Testis (tissue), 2 donors: Measurements from ENCODE around the gene DLGAP4.

Experiments used
- POLR2A ChIP-seq: fragments of 450-650 bp; IDR thresholded peaks from one replicate; pipeline ENCODE4 v1.6.1; 2017; ENCODE audit warnings: antibody characterized with exemption, mild to moderate bottlenecking, moderate library complexity
- TF ChIP-seq, protein P1 (sequence below), 3 experiments: fragments of 450-650 bp in 2 of 3; fragments of 200-600 bp in 1 of 3; sonication (generic) in 1 of 3; IDR thresholded peaks; one replicate each; pipeline ENCODE4 v1.5.1; 2016 to 2019; ENCODE audit warnings: antibody characterized with exemption in 3 of 3, mild to moderate bottlenecking in 2 of 3, moderate library complexity in 1 of 3

- TF ChIP-seq, protein P1, sequence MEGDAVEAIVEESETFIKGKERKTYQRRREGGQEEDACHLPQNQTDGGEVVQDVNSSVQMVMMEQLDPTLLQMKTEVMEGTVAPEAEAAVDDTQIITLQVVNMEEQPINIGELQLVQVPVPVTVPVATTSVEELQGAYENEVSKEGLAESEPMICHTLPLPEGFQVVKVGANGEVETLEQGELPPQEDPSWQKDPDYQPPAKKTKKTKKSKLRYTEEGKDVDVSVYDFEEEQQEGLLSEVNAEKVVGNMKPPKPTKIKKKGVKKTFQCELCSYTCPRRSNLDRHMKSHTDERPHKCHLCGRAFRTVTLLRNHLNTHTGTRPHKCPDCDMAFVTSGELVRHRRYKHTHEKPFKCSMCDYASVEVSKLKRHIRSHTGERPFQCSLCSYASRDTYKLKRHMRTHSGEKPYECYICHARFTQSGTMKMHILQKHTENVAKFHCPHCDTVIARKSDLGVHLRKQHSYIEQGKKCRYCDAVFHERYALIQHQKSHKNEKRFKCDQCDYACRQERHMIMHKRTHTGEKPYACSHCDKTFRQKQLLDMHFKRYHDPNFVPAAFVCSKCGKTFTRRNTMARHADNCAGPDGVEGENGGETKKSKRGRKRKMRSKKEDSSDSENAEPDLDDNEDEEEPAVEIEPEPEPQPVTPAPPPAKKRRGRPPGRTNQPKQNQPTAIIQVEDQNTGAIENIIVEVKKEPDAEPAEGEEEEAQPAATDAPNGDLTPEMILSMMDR (IDR thresholded peaks at IDR 0.05) = no peak
- no peak for TF ChIP-seq POLR2A
Measured at GRCh38 chr20:36342331-36343120, 36.4 kb downstream of the DLGAP4 start.
